T-helper 1 cell treated with Interleukin-12 subunit alpha and Interleukin-12 subunit beta and Interleukin-4 antibody, amounts not matched to agents 30 μg/mL and 1 μg/mL, for 36 hours (primary cell): ENCODE data around the gene ZCCHC24.
A peak's percentile ranks its signal among the peaks of the same experiment; 100 is the strongest.

Experiments used
- H3K27ac Mint-ChIP-seq: one replicate; pipeline ENCODE4 v1.8.0; 2021; ENCODE audit warnings: mild to moderate bottlenecking, mixed read lengths
- H3K27me3 Mint-ChIP-seq: one replicate; pipeline ENCODE4 v1.8.0; 2021; ENCODE audit warnings: low read depth, mixed read lengths
- H3K36me3 Mint-ChIP-seq: one replicate; pipeline ENCODE4 v1.8.0; 2021; ENCODE audit warnings: low read depth, mixed read lengths
- H3K4me1 Mint-ChIP-seq: one replicate; pipeline ENCODE4 v1.8.0; 2021; ENCODE audit warnings: low read depth, mixed read lengths
- H3K4me3 Mint-ChIP-seq: one replicate; pipeline ENCODE4 v1.8.0; 2021; ENCODE audit warnings: mild to moderate bottlenecking, moderate library complexity, mixed read lengths
- H3K9me3 Mint-ChIP-seq: one replicate; pipeline ENCODE4 v1.8.0; 2021; ENCODE audit warnings: mixed read lengths

The ZCCHC24 gene

GRCh38 chr10:79378647-79379511 is 66.5 kb downstream of the ZCCHC24 start:
- Mint-ChIP-seq H3K27ac (no peak overlapping the region), H3K36me3 (no peaks in the 10 kb centered on the region), H3K4me3 (no peak overlapping the region), H3K27me3 (no peaks in the 10 kb centered on the region), H3K9me3 (no peaks in the 10 kb centered on the region), H3K4me1 (peaks cover 3% of the 10 kb centered on the region)

DNA sequence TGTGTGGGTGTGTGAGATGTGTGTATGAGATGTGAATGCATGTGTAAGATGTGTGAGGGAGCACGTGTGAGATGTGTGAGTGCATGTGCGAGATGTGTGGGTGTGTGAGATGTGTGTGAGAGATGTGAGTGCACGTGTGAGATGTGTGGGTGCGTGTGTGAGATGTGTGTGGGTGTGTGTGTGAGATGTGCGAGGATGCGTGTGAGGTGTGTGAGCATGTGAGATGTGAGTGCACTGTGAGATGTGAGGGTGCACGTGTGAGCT is 67.1 kb downstream of the ZCCHC24 start:
- Mint-ChIP-seq H3K36me3 (no peaks in the 10 kb centered on the region), H3K27me3 (peaks cover 2% of the 10 kb centered on the region), H3K27ac (no peak overlapping the region), H3K9me3 (no peaks in the 10 kb centered on the region), H3K4me1 (peaks cover 3% of the 10 kb centered on the region), H3K4me3 (no peak overlapping the region)

DNA sequence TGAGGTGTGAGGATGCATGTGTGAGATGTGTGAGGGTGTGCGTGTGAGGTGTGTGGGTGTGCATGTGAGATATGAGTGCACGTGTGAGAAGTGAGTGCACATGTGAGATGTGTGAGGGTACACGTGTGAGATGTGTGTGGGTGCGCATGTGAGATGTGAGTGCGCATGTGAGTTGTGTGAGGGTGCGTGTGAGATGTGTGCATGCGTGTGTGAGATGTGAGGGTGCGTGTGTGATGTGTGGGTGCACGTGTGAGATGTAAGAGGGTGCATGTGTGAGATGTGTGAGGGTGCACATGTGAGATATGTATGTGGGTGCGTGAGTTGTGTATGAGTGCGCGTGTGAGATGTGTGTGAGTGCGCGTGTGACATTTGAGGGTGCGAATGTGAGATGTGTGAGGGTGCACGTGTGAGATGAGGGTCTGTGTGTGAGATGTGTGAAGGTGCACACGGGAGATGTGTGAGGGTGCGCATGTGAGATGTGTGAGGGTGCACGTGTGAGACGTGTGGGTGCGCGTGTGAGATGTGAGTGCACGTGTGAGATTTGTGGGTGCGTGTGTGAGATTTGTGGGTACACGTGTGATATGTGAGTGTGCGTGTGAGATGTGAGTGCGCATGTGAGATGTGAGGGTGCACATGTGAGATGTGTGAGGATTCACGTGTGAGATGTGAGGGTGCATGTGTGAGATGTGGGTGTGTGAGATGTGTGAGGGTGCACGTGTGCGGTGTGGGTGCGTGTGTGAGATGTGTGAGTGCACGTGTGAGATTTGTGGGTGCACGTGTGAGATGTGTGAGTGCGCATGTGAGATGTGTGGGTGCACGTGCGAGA is 67.7 kb downstream of the ZCCHC24 start:
- Mint-ChIP-seq H3K4me3 (no peak overlapping the region), H3K4me1 (peaks cover 3% of the 10 kb centered on the region), H3K36me3 (no peaks in the 10 kb centered on the region)

GRCh38 chr10:79376751-79377556 is 68.5 kb downstream of the ZCCHC24 start:
- H3K9me3 Mint-ChIP-seq = no peaks in the 10 kb centered on the region
- no peak overlapping the region for H3K4me3 Mint-ChIP-seq
- peaks cover 3% of the 10 kb centered on the region for H3K4me1 Mint-ChIP-seq
- no peak overlapping the region for H3K27ac Mint-ChIP-seq
- no peaks in the 10 kb centered on the region for H3K36me3 Mint-ChIP-seq
- H3K27me3 Mint-ChIP-seq = peaks cover 16% of the 10 kb centered on the region

More for the DNA sequence above, 67.7 kb downstream of the ZCCHC24 start:
- H3K27me3 Mint-ChIP-seq = peaks cover 8% of the 10 kb centered on the region
- no peaks in the 10 kb centered on the region for H3K9me3 Mint-ChIP-seq
- H3K27ac Mint-ChIP-seq = no peak overlapping the region

GRCh38 chr10:79376078-79376628 is 69.3 kb downstream of the ZCCHC24 start:
- H3K27ac Mint-ChIP-seq = no peak overlapping the region
- no peaks in the 10 kb centered on the region for H3K9me3 Mint-ChIP-seq
- no peaks in the 10 kb centered on the region for H3K36me3 Mint-ChIP-seq
- peaks cover 3% of the 10 kb centered on the region for H3K4me1 Mint-ChIP-seq
- H3K4me3 Mint-ChIP-seq = no peak overlapping the region
- peaks cover 22% of the 10 kb centered on the region for H3K27me3 Mint-ChIP-seq

GRCh38 chr10:79375321-79376077 is 69.9 kb downstream of the ZCCHC24 start:
- Mint-ChIP-seq H3K36me3 (no peaks in the 10 kb centered on the region), H3K27ac (no peak overlapping the region), H3K9me3 (no peaks in the 10 kb centered on the region), H3K4me1 (peaks cover 3% of the 10 kb centered on the region), H3K27me3 (peaks cover 26% of the 10 kb centered on the region), H3K4me3 (no peak overlapping the region)

GRCh38 chr10:79374312-79375191 is 70.9 kb downstream of the ZCCHC24 start:
- no peaks in the 10 kb centered on the region for H3K36me3 Mint-ChIP-seq
- H3K9me3 Mint-ChIP-seq = no peaks in the 10 kb centered on the region
- H3K4me1 Mint-ChIP-seq = peaks cover 3% of the 10 kb centered on the region
- H3K27ac Mint-ChIP-seq = peak overlapping the region; percentile 15
- H3K27me3 Mint-ChIP-seq = peaks cover 31% of the 10 kb centered on the region
- no peak overlapping the region for H3K4me3 Mint-ChIP-seq

GRCh38 chr10:79372871-79373270 is 72.6 kb downstream of the ZCCHC24 start:
- Mint-ChIP-seq H3K27ac (no peak overlapping the region), H3K4me1 (peaks cover 3% of the 10 kb centered on the region), H3K4me3 (no peak overlapping the region), H3K27me3 (peaks cover 36% of the 10 kb centered on the region), H3K9me3 (no peaks in the 10 kb centered on the region), H3K36me3 (no peaks in the 10 kb centered on the region)

- Mint-ChIP-seq H3K9me3 (peaks cover 4% of the 10 kb centered on the region), H3K36me3 (peaks cover 2% of the 10 kb centered on the region), H3K27ac (no peak overlapping the region), H3K4me3 (no peak overlapping the region), H3K27me3 (peaks cover 69% of the 10 kb centered on the region), H3K4me1 (no peaks in the 10 kb centered on the region)
Observed at GRCh38 chr10:79367426-79368189, 77.8 kb downstream of the ZCCHC24 start.

GRCh38 chr10:79361726-79362397 is 83.6 kb downstream of the ZCCHC24 start:
- Mint-ChIP-seq H3K27ac (no peak overlapping the region), H3K9me3 (peaks cover 4% of the 10 kb centered on the region), H3K4me3 (no peak overlapping the region), H3K36me3 (peaks cover 13% of the 10 kb centered on the region), H3K27me3 (peaks cover 45% of the 10 kb centered on the region), H3K4me1 (peaks cover 12% of the 10 kb centered on the region)

GRCh38 chr10:79360499-79361342 is 84.7 kb downstream of the ZCCHC24 start:
- Mint-ChIP-seq H3K4me3 (no peak overlapping the region), H3K9me3 (peaks cover 4% of the 10 kb centered on the region), H3K27ac (no peak overlapping the region), H3K36me3 (peaks cover 20% of the 10 kb centered on the region), H3K4me1 (peaks cover 19% of the 10 kb centered on the region), H3K27me3 (peaks cover 34% of the 10 kb centered on the region)
